DMS 273 treated with DMSO at 0.1 percent for 48 hours (cell line): ENCODE data around the gene MID1.

Experiments
- DNase-seq: peaks from one replicate; lab custom pipeline; 2025; lab: John Stamatoyannopoulos, UW

MID1 gene

GRCh38 chrX:10486373-10486772, 134.0 kb downstream of the MID1 start:
- peak; percentile 19 for DNase-seq

- DNase-seq, result no peak
These were observed 135.1 kb downstream of the MID1 start for GRCh38 chrX:10485326-10485725.

GRCh38 chrX:10484683-10485247, 135.6 kb downstream of the MID1 start:
- DNase-seq, result no peak

- DNase-seq, result no peak
These were observed 137.1 kb downstream of the MID1 start for GRCh38 chrX:10483191-10483831.

- no peak for DNase-seq
These were observed 137.7 kb downstream of the MID1 start for GRCh38 chrX:10482708-10483107.

GRCh38 chrX:10482261-10482660, 138.1 kb downstream of the MID1 start:
- no peak for DNase-seq

GRCh38 chrX:10480861-10481260, 139.5 kb downstream of the MID1 start:
- DNase-seq, result no peak

- DNase-seq, result no peak
These were observed 140.9 kb downstream of the MID1 start for GRCh38 chrX:10479508-10479907.

- no peak for DNase-seq
These were observed 142.9 kb downstream of the MID1 start for GRCh38 chrX:10477525-10477924.

- no peak for DNase-seq
These were observed 145.3 kb downstream of the MID1 start for GRCh38 chrX:10474913-10475568.

GRCh38 chrX:10474510-10474909, 145.9 kb downstream of the MID1 start:
- no peak for DNase-seq

- no peak for DNase-seq
These were observed 149.0 kb downstream of the MID1 start for GRCh38 chrX:10471418-10471817.

GRCh38 chrX:10470009-10470408, 150.4 kb downstream of the MID1 start:
- DNase-seq, result no peak

- DNase-seq, result no peak
These were observed 152.6 kb downstream of the MID1 start for GRCh38 chrX:10467793-10468192.

- no peak for DNase-seq
These were observed 155.1 kb downstream of the MID1 start for GRCh38 chrX:10465254-10465653.

- no peak for DNase-seq
These were observed 163.3 kb downstream of the MID1 start for GRCh38 chrX:10457092-10457491.

GRCh38 chrX:10453945-10454344, 166.4 kb downstream of the MID1 start:
- no peak for DNase-seq

- DNase-seq, result no peak
These were observed 169.4 kb downstream of the MID1 start for GRCh38 chrX:10450959-10451355.

- no peak for DNase-seq
These were observed 170.0 kb downstream of the MID1 start for GRCh38 chrX:10450229-10450958.

GRCh38 chrX:10447564-10448214, 172.7 kb downstream of the MID1 start:
- DNase-seq, result no peak

GRCh38 chrX:10444204-10444603, 176.2 kb downstream of the MID1 start:
- no peak for DNase-seq

- DNase-seq, result no peak
These were observed 178.9 kb downstream of the MID1 start for GRCh38 chrX:10441464-10441863.
